RWPE1 (cell line): Measurements from ENCODE around the gene VGLL3.

ENCODE experiments used
- CTCF ChIA-PET: fragments of 350-600 bp; sonication (Branson Sonifier 250); formaldehyde crosslinking; extraction: SDS; loops from one replicate; lab custom pipeline; 2021; lab: Yijun Ruan, JAX
- POLR2A ChIA-PET: fragments of 400-600 bp; formaldehyde crosslinking; extraction: SDS; loops from one replicate; lab custom pipeline; 2020; ENCODE audit warnings: antibody characterized with exemption; ENCODE audit not compliant: low non-redundant PET; lab: Yijun Ruan, JAX
- DNase-seq: peaks from one replicate; pipeline ENCODE4 v3.0.0; 2012; ENCODE audit warnings: low spot score
- H3K27ac ChIP-seq: fragments of 450-650 bp; 2 replicates; pipeline ENCODE4 v1.5.1; 2017
- CTCF ChIP-seq: fragments of 450-650 bp; conservative IDR thresholded peaks from 2 replicates; pipeline ENCODE4 v1.5.1; 2017; ENCODE audit warnings: low read depth, mild to moderate bottlenecking

VGLL3 gene

DNA sequence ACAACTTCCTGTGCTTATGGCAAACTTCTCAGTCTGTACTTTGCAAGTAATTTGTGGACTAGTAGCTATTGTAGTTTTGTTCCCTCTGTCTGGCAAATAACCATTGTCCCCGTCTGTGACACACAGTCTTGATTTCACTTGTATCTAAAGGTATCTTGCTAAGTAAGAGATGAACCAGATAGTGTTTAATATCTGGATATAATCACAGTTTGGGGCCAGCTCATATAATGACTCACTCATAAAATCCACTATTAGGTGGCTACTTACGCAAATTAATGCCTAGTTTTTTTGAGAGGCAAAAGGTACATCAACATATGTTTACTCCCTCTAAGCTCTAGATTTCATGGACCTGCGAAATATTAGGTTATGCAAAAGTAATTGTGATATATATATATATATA lies 30.4 kb downstream of the VGLL3 start:
- DNase-seq = no peak
- CTCF ChIA-PET = no interaction called here
- no peak for TF ChIP-seq CTCF
- H3K27ac ChIP-seq = no peak overlapping the region
- POLR2A ChIA-PET = no interaction called here

DNA sequence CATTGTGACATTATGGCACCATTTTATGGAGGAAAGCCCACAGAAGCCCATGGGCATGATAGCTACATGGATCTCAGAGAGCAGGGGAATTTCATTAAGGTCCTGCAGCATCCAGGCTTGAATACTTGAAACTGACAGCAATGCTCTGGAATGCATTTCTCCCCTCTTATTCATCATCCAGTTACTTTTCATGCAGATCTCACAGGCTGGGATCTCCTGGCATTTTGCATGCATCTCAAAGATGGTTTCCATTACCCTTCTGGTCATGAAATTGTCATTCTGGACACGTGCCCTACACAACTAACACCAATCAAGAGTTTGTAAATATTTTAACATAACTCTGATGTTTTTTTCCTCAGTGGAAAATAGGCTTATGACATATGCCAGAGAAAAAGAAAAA lies 32.4 kb downstream of the VGLL3 start:
- TF ChIP-seq CTCF = no peak
- ChIA-PET CTCF (no interaction called here), POLR2A (no interaction called here)
- DNase-seq = no peak
- H3K27ac ChIP-seq = no peak overlapping the region

GRCh38 chr3:86954747-86955146 lies 36.2 kb downstream of the VGLL3 start:
- CTCF ChIA-PET = no interaction called here
- POLR2A ChIA-PET = no interaction called here
- no peak overlapping the region for H3K27ac ChIP-seq
- no peak for DNase-seq
- no peak for TF ChIP-seq CTCF

GRCh38 chr3:86954226-86954625 lies 36.7 kb downstream of the VGLL3 start:
- no peak overlapping the region for H3K27ac ChIP-seq
- ChIA-PET POLR2A (no interaction called here), CTCF (no interaction called here)
- no peak for TF ChIP-seq CTCF
- no peak for DNase-seq

- H3K27ac ChIP-seq = no peak overlapping the region
- POLR2A ChIA-PET = no interaction called here
- no peak for TF ChIP-seq CTCF
- CTCF ChIA-PET = no interaction called here
- DNase-seq = peak; percentile 25
Measured at GRCh38 chr3:86951322-86951721, 39.6 kb downstream of the VGLL3 start.

- H3K27ac ChIP-seq = no peak overlapping the region
- ChIA-PET CTCF (no interaction called here), POLR2A (no interaction called here)
- no peak for TF ChIP-seq CTCF
- no peak for DNase-seq
Measured at GRCh38 chr3:86950717-86951116, 40.2 kb downstream of the VGLL3 start.

DNA sequence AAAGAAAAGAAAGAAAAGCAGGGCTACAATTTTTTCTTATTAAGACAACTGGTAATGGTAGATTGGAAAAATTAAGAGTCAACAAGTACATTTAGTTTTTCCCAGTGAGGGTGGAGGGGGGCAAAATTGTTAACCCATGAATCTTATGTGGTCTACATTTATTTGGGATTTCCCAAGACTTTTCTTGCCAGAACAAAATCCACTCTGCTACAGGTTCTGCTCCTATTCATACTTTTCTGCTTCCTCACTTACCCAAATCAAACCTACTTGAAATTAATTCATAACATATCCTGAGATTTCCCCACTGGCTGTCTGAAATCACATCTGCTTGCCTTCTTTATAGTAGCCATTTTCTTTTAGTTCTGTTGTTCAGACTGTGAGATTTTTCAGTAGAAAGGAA lies 41.1 kb downstream of the VGLL3 start:
- no peak overlapping the region for H3K27ac ChIP-seq
- CTCF ChIA-PET = no interaction called here
- no peak for DNase-seq
- no peak for TF ChIP-seq CTCF
- POLR2A ChIA-PET = no interaction called here
